Breast epithelium (tissue), 3 donors: Measurements from ENCODE around the gene H2BW1.
"Not testable (repeated sequence)": the region's sequence is repeated elsewhere in the genome, so short reads cannot be mapped to it uniquely, and the experiment has no call there.

Source experiments
- POLR2A ChIP-seq: fragments of 450-650 bp; IDR thresholded peaks from one replicate; pipeline ENCODE4 v1.6.1; 2016; ENCODE audit warnings: antibody characterized with exemption, mild to moderate bottlenecking, moderate library complexity
- POLR2AphosphoS5 ChIP-seq, 3 donors: sonication (generic); formaldehyde crosslinking; IDR thresholded peaks; one replicate each; pipeline ENCODE4 v1.6.1; 2017; ENCODE audit warnings: antibody characterized with exemption in 3 of 3
- TF ChIP-seq, protein P1 (sequence below), 3 donors: fragments of 450-650 bp; IDR thresholded peaks; one replicate each; pipeline ENCODE4 v1.5.1; 2016 to 2017; ENCODE audit warnings: antibody characterized with exemption in 3 of 3, mild to moderate bottlenecking in 3 of 3, moderate library complexity in 3 of 3

DNA sequence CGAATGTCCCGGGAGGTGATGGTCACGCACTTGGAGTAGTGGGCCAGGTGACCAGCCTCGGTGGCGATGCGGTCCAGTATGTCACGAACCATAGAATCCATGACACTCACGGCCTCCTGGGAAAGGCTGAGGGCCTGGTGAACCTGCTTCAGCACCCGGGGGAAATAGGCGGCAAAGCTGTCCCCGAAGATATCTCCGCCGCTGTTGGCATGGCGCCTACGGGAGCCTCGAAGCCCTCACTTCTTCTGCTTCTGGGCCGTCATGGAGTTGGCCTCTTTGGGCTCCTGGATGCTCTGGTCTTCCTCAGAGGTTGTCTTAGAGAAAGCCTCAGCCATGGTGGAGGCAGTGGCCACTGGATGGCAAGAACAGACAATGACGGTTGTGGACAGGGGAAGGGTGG, 49.1 kb upstream of the H2BW1 start:
- TF ChIP-seq, protein P1, sequence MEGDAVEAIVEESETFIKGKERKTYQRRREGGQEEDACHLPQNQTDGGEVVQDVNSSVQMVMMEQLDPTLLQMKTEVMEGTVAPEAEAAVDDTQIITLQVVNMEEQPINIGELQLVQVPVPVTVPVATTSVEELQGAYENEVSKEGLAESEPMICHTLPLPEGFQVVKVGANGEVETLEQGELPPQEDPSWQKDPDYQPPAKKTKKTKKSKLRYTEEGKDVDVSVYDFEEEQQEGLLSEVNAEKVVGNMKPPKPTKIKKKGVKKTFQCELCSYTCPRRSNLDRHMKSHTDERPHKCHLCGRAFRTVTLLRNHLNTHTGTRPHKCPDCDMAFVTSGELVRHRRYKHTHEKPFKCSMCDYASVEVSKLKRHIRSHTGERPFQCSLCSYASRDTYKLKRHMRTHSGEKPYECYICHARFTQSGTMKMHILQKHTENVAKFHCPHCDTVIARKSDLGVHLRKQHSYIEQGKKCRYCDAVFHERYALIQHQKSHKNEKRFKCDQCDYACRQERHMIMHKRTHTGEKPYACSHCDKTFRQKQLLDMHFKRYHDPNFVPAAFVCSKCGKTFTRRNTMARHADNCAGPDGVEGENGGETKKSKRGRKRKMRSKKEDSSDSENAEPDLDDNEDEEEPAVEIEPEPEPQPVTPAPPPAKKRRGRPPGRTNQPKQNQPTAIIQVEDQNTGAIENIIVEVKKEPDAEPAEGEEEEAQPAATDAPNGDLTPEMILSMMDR (IDR thresholded peaks at IDR 0.05) = not testable (repeated sequence)
- TF ChIP-seq POLR2AphosphoS5 (IDR thresholded peaks at IDR 0.05); POLR2A: not testable (repeated sequence)
